ENCODE data around the gene UTRN. TPM values are rescaled to one million over a fixed set of nuclear protein-coding genes. Genes with fewer than 3 reads are reported as not detected.

Gene UTRN
- total RNA-seq, 1 experiment from 2014 or later, result 125 TPM

DNA sequence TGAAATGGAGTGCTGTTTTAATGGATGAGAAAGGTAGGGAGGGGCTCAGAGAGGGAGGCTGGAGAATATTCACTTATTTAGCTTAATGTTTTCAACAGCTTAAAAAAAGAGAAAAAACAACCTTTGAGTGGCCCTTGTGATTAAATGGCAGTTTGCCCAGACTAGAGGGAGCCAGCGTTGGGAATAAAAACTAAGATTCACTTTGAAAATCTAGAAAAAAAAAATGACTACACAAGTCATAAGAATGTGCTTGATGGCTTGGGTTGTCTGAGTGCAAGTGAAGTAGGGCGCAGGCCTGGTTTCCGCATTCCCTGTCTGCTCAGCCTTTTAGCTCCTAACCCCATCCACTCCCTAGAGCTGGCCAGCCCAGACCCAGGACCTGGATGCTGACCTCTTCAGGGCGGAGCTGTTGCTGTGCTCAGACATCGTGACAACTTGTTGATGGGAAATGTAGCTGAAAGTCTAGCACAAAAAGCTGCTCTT lies 28.9 kb downstream of the UTRN start (continued):
- TF ChIP-seq, protein P1, sequence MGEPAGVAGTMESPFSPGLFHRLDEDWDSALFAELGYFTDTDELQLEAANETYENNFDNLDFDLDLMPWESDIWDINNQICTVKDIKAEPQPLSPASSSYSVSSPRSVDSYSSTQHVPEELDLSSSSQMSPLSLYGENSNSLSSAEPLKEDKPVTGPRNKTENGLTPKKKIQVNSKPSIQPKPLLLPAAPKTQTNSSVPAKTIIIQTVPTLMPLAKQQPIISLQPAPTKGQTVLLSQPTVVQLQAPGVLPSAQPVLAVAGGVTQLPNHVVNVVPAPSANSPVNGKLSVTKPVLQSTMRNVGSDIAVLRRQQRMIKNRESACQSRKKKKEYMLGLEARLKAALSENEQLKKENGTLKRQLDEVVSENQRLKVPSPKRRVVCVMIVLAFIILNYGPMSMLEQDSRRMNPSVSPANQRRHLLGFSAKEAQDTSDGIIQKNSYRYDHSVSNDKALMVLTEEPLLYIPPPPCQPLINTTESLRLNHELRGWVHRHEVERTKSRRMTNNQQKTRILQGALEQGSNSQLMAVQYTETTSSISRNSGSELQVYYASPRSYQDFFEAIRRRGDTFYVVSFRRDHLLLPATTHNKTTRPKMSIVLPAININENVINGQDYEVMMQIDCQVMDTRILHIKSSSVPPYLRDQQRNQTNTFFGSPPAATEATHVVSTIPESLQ (CRISPR knock-in tag; IDR thresholded peaks at IDR 0.05), result no peak
- TF ChIP-seq, protein P2, sequence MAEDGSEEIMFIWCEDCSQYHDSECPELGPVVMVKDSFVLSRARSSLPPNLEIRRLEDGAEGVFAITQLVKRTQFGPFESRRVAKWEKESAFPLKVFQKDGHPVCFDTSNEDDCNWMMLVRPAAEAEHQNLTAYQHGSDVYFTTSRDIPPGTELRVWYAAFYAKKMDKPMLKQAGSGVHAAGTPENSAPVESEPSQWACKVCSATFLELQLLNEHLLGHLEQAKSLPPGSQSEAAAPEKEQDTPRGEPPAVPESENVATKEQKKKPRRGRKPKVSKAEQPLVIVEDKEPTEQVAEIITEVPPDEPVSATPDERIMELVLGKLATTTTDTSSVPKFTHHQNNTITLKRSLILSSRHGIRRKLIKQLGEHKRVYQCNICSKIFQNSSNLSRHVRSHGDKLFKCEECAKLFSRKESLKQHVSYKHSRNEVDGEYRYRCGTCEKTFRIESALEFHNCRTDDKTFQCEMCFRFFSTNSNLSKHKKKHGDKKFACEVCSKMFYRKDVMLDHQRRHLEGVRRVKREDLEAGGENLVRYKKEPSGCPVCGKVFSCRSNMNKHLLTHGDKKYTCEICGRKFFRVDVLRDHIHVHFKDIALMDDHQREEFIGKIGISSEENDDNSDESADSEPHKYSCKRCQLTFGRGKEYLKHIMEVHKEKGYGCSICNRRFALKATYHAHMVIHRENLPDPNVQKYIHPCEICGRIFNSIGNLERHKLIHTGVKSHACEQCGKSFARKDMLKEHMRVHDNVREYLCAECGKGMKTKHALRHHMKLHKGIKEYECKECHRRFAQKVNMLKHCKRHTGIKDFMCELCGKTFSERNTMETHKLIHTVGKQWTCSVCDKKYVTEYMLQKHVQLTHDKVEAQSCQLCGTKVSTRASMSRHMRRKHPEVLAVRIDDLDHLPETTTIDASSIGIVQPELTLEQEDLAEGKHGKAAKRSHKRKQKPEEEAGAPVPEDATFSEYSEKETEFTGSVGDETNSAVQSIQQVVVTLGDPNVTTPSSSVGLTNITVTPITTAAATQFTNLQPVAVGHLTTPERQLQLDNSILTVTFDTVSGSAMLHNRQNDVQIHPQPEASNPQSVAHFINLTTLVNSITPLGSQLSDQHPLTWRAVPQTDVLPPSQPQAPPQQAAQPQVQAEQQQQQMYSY (CRISPR knock-in tag; IDR thresholded peaks at IDR 0.05), result no peak
- no peak for TF ChIP-seq GRHL2 (CRISPR knock-in tag; IDR thresholded peaks at IDR 0.05; ENCODE audit: insufficient replicate concordance, severe bottlenecking)
- no peak for TF ChIP-seq ZNF671 (CRISPR knock-in tag; IDR thresholded peaks at IDR 0.05)
- TF ChIP-seq, protein P3, sequence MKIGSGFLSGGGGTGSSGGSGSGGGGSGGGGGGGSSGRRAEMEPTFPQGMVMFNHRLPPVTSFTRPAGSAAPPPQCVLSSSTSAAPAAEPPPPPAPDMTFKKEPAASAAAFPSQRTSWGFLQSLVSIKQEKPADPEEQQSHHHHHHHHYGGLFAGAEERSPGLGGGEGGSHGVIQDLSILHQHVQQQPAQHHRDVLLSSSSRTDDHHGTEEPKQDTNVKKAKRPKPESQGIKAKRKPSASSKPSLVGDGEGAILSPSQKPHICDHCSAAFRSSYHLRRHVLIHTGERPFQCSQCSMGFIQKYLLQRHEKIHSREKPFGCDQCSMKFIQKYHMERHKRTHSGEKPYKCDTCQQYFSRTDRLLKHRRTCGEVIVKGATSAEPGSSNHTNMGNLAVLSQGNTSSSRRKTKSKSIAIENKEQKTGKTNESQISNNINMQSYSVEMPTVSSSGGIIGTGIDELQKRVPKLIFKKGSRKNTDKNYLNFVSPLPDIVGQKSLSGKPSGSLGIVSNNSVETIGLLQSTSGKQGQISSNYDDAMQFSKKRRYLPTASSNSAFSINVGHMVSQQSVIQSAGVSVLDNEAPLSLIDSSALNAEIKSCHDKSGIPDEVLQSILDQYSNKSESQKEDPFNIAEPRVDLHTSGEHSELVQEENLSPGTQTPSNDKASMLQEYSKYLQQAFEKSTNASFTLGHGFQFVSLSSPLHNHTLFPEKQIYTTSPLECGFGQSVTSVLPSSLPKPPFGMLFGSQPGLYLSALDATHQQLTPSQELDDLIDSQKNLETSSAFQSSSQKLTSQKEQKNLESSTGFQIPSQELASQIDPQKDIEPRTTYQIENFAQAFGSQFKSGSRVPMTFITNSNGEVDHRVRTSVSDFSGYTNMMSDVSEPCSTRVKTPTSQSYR (CRISPR knock-in tag; IDR thresholded peaks at IDR 0.05), result no peak
- TF ChIP-seq FOXK1 (CRISPR knock-in tag; IDR thresholded peaks at IDR 0.05), result no peak
- TF ChIP-seq ZBTB21 (CRISPR knock-in tag; IDR thresholded peaks at IDR 0.05; ENCODE audit: borderline replicate concordance), result no peak
- TF ChIP-seq, protein P4, sequence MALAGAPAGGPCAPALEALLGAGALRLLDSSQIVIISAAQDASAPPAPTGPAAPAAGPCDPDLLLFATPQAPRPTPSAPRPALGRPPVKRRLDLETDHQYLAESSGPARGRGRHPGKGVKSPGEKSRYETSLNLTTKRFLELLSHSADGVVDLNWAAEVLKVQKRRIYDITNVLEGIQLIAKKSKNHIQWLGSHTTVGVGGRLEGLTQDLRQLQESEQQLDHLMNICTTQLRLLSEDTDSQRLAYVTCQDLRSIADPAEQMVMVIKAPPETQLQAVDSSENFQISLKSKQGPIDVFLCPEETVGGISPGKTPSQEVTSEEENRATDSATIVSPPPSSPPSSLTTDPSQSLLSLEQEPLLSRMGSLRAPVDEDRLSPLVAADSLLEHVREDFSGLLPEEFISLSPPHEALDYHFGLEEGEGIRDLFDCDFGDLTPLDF (CRISPR knock-in tag; IDR thresholded peaks at IDR 0.05), result no peak
- TF ChIP-seq ZNF121 (CRISPR knock-in tag; IDR thresholded peaks at IDR 0.05), result no peak
- TF ChIP-seq, protein P5, sequence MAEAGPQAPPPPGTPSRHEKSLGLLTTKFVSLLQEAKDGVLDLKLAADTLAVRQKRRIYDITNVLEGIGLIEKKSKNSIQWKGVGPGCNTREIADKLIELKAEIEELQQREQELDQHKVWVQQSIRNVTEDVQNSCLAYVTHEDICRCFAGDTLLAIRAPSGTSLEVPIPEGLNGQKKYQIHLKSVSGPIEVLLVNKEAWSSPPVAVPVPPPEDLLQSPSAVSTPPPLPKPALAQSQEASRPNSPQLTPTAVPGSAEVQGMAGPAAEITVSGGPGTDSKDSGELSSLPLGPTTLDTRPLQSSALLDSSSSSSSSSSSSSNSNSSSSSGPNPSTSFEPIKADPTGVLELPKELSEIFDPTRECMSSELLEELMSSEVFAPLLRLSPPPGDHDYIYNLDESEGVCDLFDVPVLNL (CRISPR knock-in tag; IDR thresholded peaks at IDR 0.05; ENCODE audit: borderline replicate concordance, low read depth), result no peak
- TF ChIP-seq ZNF317 (CRISPR knock-in tag; IDR thresholded peaks at IDR 0.05; ENCODE audit: borderline replicate concordance, low read depth), result no peak

DNA sequence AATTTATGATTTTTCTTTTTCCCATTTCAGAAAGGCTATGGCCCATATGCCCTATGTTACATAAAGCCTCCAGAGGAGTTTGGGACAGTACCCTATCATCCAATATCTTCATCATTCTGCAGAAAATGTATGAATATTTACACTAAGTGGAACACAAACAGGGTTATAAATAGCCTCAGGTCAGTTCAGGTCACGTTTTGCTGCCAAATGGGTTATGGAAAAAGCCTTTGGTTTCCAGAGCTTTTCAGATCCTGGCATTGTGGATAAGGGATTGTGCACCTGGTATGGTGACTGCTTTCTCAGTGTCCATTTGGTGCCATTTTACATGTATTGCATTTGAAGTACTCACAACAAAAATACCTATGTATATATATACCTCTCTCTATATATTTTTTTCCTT lies 29.4 kb downstream of the UTRN start:
- Mint-ChIP-seq H3K9me3 (no peaks in the 10 kb centered on the region), H3K4me3 (no peak overlapping the region), H3K27me3 (ENCODE audit: low read depth) (no peaks in the 10 kb centered on the region), H3K36me3 (peaks cover 4% of the 10 kb centered on the region; the same call in 1 of the 2 replicates), H3K4me1 (peaks cover 39% of the 10 kb centered on the region), H3K27ac (no peak overlapping the region)
- ATAC-seq, result no peak
- CTCF ChIA-PET, result interaction anchor here (0.8 to 1.2 kb wide), 2 partner anchors 9 to 193 kb away, joined by 3 read pairs; no protein-coding TSS in a partner anchor
- POLR2A ChIA-PET, result no interaction called here
- TF ChIP-seq TP53 (CRISPR knock-in tag; IDR thresholded peaks at IDR 0.05), result no peak
- TF ChIP-seq ZNF138 (CRISPR knock-in tag; conservative IDR thresholded peaks at IDR 0.05), result no peak
- TF ChIP-seq, protein P2 (CRISPR knock-in tag; IDR thresholded peaks at IDR 0.05), result no peak
- TF ChIP-seq, protein P4 (CRISPR knock-in tag; IDR thresholded peaks at IDR 0.05), result no peak
- DNase-seq (ENCODE audit: low spot score), result no peak

All from WTC11 (cell line).